Measurements from ENCODE around the gene NTNG2. TPM values are rescaled to one million over a fixed set of nuclear protein-coding genes. Genes with fewer than 3 reads are reported as not detected.

The NTNG2 gene
- total and polyA plus RNA-seq, 9 of the 15 experiments (the other 6 are each of a cell fraction or from before 2014, with no cell fraction given): 0.01 to 0.11 (median 0.09) TPM; not detected in 6

GRCh38 chr9:132171702-132172101, 9.8 kb downstream of the NTNG2 start:
- Histone ChIP-seq H3K79me2 (ENCODE audit: control insufficient read depth, insufficient read depth, low read length) (no peaks in the 10 kb centered on the region), H3K9me1 (ENCODE audit: control insufficient read depth, insufficient read depth, low read length) (no peaks in the 10 kb centered on the region), H3K4me3 (no peak overlapping the region), H4K20me1 (replicated peaks; ENCODE audit: control insufficient read depth, insufficient read depth, low read length) (peaks cover 35% of the 10 kb centered on the region), H2AFZ (ENCODE audit: low read depth, low read length) (no peak overlapping the region), H3K9ac (ENCODE audit: insufficient read depth in 1 of 2, low read depth in 2 of 2, low read length in 2 of 2) (no peak overlapping the region), H3K4me2 (ENCODE audit: insufficient read depth, low read length) (no peak overlapping the region), H3K4me1 (replicated peaks in 1 of 2; ENCODE audit: control insufficient read depth in 2 of 2, insufficient read depth in 2 of 2, low read length in 2 of 2) (peaks cover 0 to 12% of the 10 kb centered on the region in 2 experiments; a peak in 2 of 5 replicates), H3K27me3 (ENCODE audit: control insufficient read depth in 2 of 2, insufficient read depth in 2 of 2, low read length in 2 of 2) (peaks cover 31 to 74% of the 10 kb centered on the region in 2 experiments), H3K36me3 (ENCODE audit: control insufficient read depth, insufficient read depth, low read length) (no peaks in the 10 kb centered on the region), H3K9me3 (replicated peaks; ENCODE audit: control insufficient read depth, insufficient read depth, low read depth, low read length) (no peaks in the 10 kb centered on the region), H3K27ac (ENCODE audit: extremely low read depth, low read depth, low read length) (no peak overlapping the region)
- FAIRE-seq: no peak
- no peak for ATAC-seq
- no peak for TF ChIP-seq ZKSCAN1 (IDR thresholded peaks at IDR 0.05; ENCODE audit: low read depth, low read length)
- no peak for TF ChIP-seq ZNF407 (IDR thresholded peaks at IDR 0.05; ENCODE audit: low read depth)
- no peak for TF ChIP-seq NFE2 (IDR thresholded peaks at IDR 0.05; ENCODE audit: low read depth)
- ChIA-PET CTCF (ENCODE audit: low intra/inter-chr PET ratio) (no interaction called here), POLR2A (interaction anchor here (0.6 kb wide), 2 partner anchors 104 to 855 kb away, joined by 3 read pairs; no protein-coding TSS in a partner anchor)
- in situ Hi-C loops (cut with MboI) (no loop called here), intact Hi-C loops (cut with micrococcal nuclease) (no loop called here)
- 2% methylated on average over 7 of the region's 7 CpGs for WGBS (ENCODE audit: insufficient coverage, low coverage, missing lambda C conversion rate)
- no peak for DNase-seq (ENCODE audit: extremely low read depth in 1 of 4, low spot score in 3 of 4)
- BruUV-seq (replicated peaks): no TSS peak
